Right lobe of liver (tissue), 6 donors: ENCODE data around the gene ZDHHC15. TPM values are rescaled to one million over a fixed set of nuclear protein-coding genes. Genes with fewer than 3 reads are reported as not detected.
"Not testable (repeated sequence)": the region's sequence is repeated elsewhere in the genome, so short reads cannot be mapped to it uniquely, and the experiment has no call there.

Source experiments
- ATAC-seq, 4 donors: fragments of 200-7000 bp; cut with Tn5 transposase; one replicate each; pipeline ENCODE4 v1.9.1; 2020; ENCODE audit warnings: mild to moderate bottlenecking in 4 of 4, moderate library complexity in 4 of 4
- DNase-seq, 3 donors: peaks; one replicate each; pipeline ENCODE4 v3.0.0-alpha.2; 2020
- H3K27ac ChIP-seq, 3 donors: fragments of 200-600 bp; one replicate each; pipeline ENCODE4 v1.8.0; 2022
- H3K27me3 ChIP-seq, 2 donors: fragments of 200-600 bp; one replicate each; pipeline ENCODE4 v1.8.0; 2022
- H3K36me3 ChIP-seq, 4 donors: fragments of 200-600 bp; sonication (generic) in 1 of 4; one replicate each; pipeline versions ENCODE4 v1.5.1 to v1.8.0; 2017 to 2022; ENCODE audit warnings: control low read depth in 1 of 4
- H3K4me1 ChIP-seq, 4 donors: fragments of 200-600 bp; sonication (generic) in 1 of 4; one replicate each; pipeline versions ENCODE4 v1.5.1 to v1.8.0; 2017 to 2022; ENCODE audit warnings: control low read depth in 1 of 4
- H3K4me3 ChIP-seq, 3 donors: fragments of 200-600 bp; one replicate each; pipeline ENCODE4 v1.8.0; 2022
- H3K9me3 ChIP-seq, 4 donors: fragments of 200-600 bp; sonication (generic) in 1 of 4; one replicate each; pipeline versions ENCODE4 v1.5.1 to v1.8.0; 2017 to 2022; ENCODE audit warnings: control low read depth in 1 of 4
- CTCF ChIP-seq, 4 donors: fragments of 200-600 bp in 3 of 4; fragments of 450-650 bp in 1 of 4; IDR thresholded peaks; one replicate each; pipeline versions ENCODE4 v1.5.1 to v1.8.0; 2016 to 2022; ENCODE audit warnings: antibody characterized with exemption in 4 of 4, mild to moderate bottlenecking in 2 of 4
- POLR2A ChIP-seq: fragments of 450-650 bp; IDR thresholded peaks from one replicate; pipeline ENCODE4 v1.6.1; 2017; ENCODE audit warnings: antibody characterized with exemption, mild to moderate bottlenecking
- WGBS: methylation state at CpG from one replicate; pipeline ENCODE4 v1.1.6; 2018; ENCODE audit warnings: low coverage, low lambda C conversion rate; ENCODE audit not compliant: insufficient coverage; ENCODE audit errors: missing lambda C conversion rate; 5-methylcytosine and 5-hydroxymethylcytosine counted together
- intact Hi-C, 2 donors: fragments of 100-400 bp; cut with DNase I; formaldehyde crosslinking; loops; one replicate each; pipeline versions ENCODE4 v1.11.2 to v1.14.1; 2022
- total RNA-seq, 6 experiments: library from RNA; depleted of rRNA in 2 of 6; stranded (reverse); fragments of >200 nt in 2 of 6; fragmentation: NEBNext Ultra II Directional in 3 of 6; extraction: Animal tissue kit (Norgen Biotek cat#: 25700) in 3 of 6; gene quantifications; one replicate each; pipeline versions ENCODE4 v1.1.0 to v1.2.4, GENCODE V29; 2016 to 2023
- donor health status: DM: no; HTN: yes; CAD: no.
- donor health status: DM: no; HTN: no; CAD: no.
- donor health status: DM: no; HTN: no; CAD: no.
- donor health status: DM: no; HTN: yes; CAD: no.
- donor health status: DM: no; HTN: yes; CAD: no.

ZDHHC15 gene
- total RNA-seq, 6 experiments from 2014 or later, result 0.09 to 0.18 (median 0.12) TPM; not detected in 1

DNA sequence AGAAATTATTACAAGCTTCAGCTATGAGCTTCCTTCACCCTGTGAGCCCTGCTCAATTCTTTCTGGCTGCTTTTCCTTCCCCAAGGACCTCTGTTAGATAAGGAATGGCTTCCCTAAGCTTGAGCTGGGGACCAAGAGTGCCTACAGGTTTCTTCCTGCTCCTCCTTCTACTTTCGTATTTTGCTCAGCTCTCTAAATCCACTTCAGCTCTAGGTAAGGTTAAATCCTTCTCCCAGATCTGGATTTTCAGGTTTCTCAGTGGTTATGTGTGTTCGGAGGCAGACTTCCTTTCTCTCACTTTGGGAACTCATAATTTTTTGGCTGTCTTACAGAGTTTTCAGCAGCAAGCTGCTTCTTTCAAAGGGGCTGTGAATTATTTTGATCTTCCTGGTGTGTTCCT is 21.9 kb upstream of the ZDHHC15 start:
- intact Hi-C loops, result no loop called here
- Histone ChIP-seq H3K36me3 (no peaks in the 10 kb centered on the region), H3K9me3 (no peaks in the 10 kb centered on the region), H3K27ac (no peak overlapping the region), H3K4me1 (no peaks in the 10 kb centered on the region), H3K4me3 (no peak overlapping the region), H3K27me3 (peaks cover 0 to 7% of the 10 kb centered on the region in 2 donors)
- TF ChIP-seq POLR2A (no peak), CTCF (IDR thresholded peaks at IDR 0.05) (no peak)
- ATAC-seq, result no peak
- WGBS, result 28% methylated on average over 2 of the region's 2 CpGs
- no peak for DNase-seq

DNA sequence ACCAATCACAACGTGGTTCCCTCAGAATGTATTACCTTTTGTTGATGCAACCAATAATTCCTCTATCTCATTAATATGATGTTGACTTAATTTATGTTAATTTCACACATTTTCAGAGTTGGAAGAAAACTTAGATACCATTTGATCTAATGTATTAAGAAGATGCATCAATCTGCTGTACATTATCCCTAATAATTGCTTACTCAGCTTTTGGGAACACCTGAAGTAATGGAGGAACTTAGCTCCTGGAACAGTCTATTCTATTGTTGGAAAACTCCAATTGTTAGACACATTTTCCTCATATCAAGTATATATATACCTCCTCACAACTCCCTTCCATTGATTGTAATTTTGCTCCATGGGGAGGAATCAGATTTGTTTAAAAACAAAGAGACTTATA is 38.9 kb downstream of the ZDHHC15 start:
- no peaks in the 10 kb centered on the region for H3K4me1 ChIP-seq
- no peak for ATAC-seq
- TF ChIP-seq POLR2A, result no peak
- TF ChIP-seq CTCF (IDR thresholded peaks at IDR 0.05), result no peak

GRCh38 chrX:75461780-75462179 is 61.1 kb downstream of the ZDHHC15 start:
- H3K27ac ChIP-seq, intact Hi-C loops, H3K4me3 ChIP-seq, H3K36me3 ChIP-seq, H3K27me3 ChIP-seq, H3K4me1 ChIP-seq, DNase-seq, ATAC-seq: not testable (repeated sequence)
- H3K9me3 ChIP-seq, result peaks cover 0 to 10% (median 0%) of the 10 kb centered on the region in 4 donors

More for the DNA sequence above, 38.9 kb downstream of the ZDHHC15 start:
- Histone ChIP-seq H3K27me3 (no peaks in the 10 kb centered on the region), H3K4me3 (no peak overlapping the region), H3K27ac (no peak overlapping the region), H3K36me3 (no peaks in the 10 kb centered on the region), H3K9me3 (no peaks in the 10 kb centered on the region)
- intact Hi-C loops, result no loop called here
- DNase-seq, result no peak
- 13% methylated on average over 1 of the region's 1 CpG for WGBS

DNA sequence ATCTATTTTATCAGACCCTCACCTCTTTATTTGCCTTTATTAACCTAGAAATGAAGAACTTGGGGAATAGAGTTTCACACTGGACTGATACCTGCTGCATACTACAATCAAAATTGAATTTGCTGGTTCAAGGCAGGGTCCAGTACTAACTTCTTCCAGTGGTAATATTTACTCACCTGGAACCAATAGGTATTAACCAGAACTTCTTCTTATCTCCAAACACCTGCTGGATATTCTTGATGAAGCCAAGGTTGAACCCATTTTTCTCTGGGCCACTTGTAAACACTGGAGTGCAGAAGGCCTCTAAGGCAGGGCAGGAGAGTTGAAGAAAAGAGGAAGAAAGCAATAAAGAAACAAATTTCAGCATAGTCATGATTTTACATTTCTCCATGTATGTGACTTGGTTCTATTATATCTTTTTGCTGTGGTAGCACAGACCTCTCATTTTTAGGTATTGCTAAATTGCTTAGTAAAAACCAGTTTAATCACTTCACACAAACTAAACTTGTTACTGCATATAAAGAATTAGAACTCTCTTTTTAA is 101.1 kb downstream of the ZDHHC15 start:
- Histone ChIP-seq H3K4me3 (no peak overlapping the region), H3K27me3 (peaks cover 0 to 2% of the 10 kb centered on the region in 2 donors), H3K36me3 (no peaks in the 10 kb centered on the region), H3K4me1 (no peaks in the 10 kb centered on the region), H3K27ac (no peak overlapping the region), H3K9me3 (no peaks in the 10 kb centered on the region)
- intact Hi-C loops, result no loop called here
- TF ChIP-seq POLR2A, result no peak
- no peak for TF ChIP-seq CTCF (IDR thresholded peaks at IDR 0.05)
- no peak for ATAC-seq
- no peak for DNase-seq

DNA sequence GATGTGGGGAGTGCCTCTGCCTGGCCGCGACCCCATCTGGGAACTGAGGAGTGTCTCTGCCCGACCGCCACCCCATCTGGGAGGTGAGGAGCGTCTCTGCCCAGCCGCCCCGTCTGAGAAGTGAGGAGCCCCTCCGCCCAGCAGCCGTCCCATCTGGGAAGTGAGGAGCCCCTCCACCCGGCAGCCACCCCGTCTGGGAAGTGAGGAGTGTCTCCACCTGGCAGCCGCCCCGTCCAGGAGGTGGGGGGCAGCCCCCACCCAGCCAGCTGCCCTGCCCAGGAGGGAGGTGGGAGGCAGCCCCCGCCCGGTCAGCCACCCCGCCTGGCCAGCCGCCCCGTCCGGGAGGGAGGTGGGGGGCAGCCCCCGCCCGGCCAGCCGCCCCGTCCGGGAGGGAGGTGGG is 115.7 kb downstream of the ZDHHC15 start:
- H3K4me3 ChIP-seq, H3K27ac ChIP-seq, H3K27me3 ChIP-seq, intact Hi-C loops, DNase-seq, H3K36me3 ChIP-seq, ATAC-seq, H3K4me1 ChIP-seq, H3K9me3 ChIP-seq: not testable (repeated sequence)
- WGBS, result no CpG with 5 or more reads among the region's 24 CpGs

DNA sequence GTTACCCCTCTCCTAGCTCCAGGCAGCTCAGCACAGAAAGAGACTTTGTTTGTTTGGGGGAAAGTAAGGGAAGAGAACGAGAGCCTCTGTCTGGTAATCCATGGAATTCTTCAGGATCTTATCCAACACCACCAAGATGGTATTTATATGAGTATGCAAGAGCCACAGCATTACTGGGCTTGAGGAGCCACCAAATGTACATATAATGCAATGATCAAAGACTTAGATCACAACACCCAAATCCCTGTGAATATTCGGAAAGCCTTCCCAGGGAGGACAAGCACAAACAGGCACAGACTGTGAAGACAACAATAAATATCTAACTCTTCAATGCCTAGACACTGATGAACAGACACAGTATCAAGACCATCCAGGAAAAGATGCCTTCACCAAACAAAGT is 132.4 kb downstream of the ZDHHC15 start:
- Histone ChIP-seq H3K36me3 (no peaks in the 10 kb centered on the region), H3K27me3 (peaks cover 0 to 5% of the 10 kb centered on the region in 2 donors), H3K4me1 (no peaks in the 10 kb centered on the region), H3K4me3 (no peak overlapping the region), H3K27ac (no peak overlapping the region), H3K9me3 (peaks cover 0 to 11% (median 0%) of the 10 kb centered on the region in 4 donors)
- TF ChIP-seq CTCF (IDR thresholded peaks at IDR 0.05) (no peak), POLR2A (no peak)
- WGBS, result 56% methylated on average over 2 of the region's 2 CpGs
- ATAC-seq (no peak), DNase-seq (no peak)
- intact Hi-C loops, result no loop called here
